A673 (cell line): ENCODE data around the gene CGB3.

Experiments
- EZH2 ChIP-seq: fragments of 200-600 bp; sonication (generic); IDR thresholded peaks from 2 replicates; pipeline ENCODE4 v1.6.1; 2017; ENCODE audit warnings: borderline replicate concordance, low read depth, mild to moderate bottlenecking, mixed read lengths, antibody characterized with exemption, low read length; ENCODE audit not compliant: poor library complexity, severe bottlenecking
- TF ChIP-seq, protein P1 (sequence below): fragments of 300-800, 200-600 bp; sonication (generic); conservative IDR thresholded peaks from 2 replicates; pipeline ENCODE4 v1.5.1; 2017; ENCODE audit warnings: low read depth, mild to moderate bottlenecking, antibody characterized with exemption, low read length, moderate library complexity, mixed read lengths

DNA sequence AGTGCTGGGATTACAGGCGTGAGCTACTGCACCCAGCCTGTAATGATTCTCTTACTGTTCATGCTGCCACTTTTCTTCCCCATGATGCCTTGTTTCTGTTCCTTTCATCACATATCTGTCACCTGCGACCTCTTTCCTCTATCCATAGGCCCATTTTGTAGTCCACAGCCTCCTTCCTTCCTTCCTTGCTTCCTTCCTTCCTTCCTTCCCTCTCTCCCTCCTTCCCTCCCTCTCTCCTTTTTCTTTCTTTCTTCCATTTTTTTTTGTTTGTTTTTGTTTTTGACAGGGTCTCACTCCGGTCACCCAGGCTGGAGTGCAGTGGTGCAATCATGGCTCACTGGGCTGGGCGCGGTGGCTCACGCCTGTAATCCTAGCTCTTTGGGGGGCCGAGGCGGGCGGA, 35.3 kb downstream of the CGB3 start:
- TF ChIP-seq, protein P1, sequence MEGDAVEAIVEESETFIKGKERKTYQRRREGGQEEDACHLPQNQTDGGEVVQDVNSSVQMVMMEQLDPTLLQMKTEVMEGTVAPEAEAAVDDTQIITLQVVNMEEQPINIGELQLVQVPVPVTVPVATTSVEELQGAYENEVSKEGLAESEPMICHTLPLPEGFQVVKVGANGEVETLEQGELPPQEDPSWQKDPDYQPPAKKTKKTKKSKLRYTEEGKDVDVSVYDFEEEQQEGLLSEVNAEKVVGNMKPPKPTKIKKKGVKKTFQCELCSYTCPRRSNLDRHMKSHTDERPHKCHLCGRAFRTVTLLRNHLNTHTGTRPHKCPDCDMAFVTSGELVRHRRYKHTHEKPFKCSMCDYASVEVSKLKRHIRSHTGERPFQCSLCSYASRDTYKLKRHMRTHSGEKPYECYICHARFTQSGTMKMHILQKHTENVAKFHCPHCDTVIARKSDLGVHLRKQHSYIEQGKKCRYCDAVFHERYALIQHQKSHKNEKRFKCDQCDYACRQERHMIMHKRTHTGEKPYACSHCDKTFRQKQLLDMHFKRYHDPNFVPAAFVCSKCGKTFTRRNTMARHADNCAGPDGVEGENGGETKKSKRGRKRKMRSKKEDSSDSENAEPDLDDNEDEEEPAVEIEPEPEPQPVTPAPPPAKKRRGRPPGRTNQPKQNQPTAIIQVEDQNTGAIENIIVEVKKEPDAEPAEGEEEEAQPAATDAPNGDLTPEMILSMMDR, result no peak
- TF ChIP-seq EZH2, result no peak
